Middle frontal gyrus (tissue), 1 donor: ENCODE measurements around the gene FGFRL1.
"Not testable (repeated sequence)": the region's sequence is repeated elsewhere in the genome, so short reads cannot be mapped to it uniquely, and the experiment has no call there.

ENCODE experiments used
- DNase-seq: peaks from one replicate; pipeline ENCODE4 v3.0.0-alpha.2; 2015; ENCODE audit warnings: low spot score; ENCODE audit errors: extremely low spot score

Gene FGFRL1

DNA sequence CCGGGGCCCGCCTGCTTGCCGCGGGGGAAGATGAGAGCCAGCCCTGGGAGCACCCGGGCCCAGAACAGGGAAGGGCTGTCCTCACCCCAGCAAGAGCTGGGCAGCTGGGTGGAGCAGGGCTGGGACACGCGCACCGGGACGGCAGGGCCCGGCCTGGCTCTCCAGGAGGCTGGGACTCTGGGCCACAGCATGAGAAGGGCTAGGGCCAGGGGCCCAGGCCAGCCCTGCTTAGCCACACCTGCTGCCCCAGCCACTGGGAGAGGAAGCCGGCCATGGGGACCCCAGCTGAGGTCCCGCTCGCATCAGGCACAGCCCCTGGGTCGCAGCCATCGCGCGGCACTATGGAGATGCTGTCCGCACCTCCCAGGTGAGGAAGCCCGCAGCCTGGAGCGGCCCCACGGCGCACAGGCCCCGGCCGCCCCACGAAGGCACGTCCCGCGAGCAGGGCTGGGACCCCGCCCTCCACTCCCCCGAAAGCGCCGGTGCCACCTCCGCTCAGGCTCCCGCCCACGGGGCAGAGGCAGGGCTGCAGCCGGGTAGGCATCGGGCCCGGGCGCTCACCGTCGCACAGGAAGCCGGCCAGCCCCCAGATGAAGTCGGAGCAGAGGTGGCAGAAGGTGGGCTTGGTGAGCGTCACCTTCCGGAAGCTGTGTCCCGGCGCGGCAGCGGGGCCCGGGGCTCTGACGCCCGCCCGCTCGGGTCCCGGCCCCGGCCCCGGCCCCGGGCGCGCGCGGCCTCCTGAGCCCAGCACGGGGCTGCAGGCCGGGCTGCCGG is 38.6 kb upstream of the FGFRL1 start:
- no peak for DNase-seq

DNA sequence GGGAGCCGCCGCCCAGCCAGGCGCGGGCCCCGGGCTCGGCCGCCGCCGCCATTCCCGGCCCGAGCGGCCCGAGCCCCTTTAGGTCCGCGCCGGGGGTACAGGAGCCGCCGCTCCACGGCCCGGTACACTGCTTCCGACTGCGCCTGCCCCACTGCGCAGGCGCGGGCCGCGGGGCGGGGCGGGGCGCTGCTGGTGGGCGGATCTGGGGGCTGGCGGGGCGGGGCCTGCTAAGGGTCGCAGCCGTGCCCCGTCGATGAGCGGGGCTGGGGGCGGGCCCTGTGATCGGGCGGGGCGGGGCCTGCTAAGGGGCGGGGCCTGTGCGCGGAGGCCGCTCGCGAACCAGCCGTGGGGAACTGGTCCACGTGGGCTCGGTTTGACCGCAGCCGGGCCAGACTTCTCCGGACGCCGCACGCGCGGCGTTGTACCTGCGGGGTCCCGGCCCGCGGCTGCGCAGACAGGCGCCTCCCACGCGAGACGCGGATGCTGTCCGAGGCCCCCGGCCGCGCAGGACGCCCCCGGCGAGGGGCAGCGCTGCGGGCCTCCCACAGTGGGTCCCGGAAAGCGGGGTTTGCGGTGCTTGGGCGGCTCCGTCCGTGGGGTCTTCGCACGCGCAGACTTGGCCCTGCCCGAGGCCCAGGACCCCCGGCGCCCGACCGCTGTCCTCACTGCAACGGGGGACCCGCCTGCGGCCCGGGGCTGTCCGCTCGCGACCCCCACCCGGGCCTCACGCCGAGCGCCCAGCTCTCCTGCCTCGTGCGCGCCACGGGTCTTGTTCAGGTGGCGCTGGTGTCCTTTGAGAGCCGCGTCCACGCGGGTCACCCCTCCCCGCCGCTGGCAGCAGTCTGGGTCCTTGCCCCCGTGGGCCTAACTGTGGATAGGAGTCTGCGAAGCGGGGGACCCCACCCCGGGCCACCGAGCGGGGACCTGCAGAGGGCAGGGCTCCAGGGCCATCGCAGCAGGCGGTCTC is 37.7 kb upstream of the FGFRL1 start, which contains the start of gene DGKQ:
TSS of gene DGKQ (minus strand) at position 139 of the 967 bp plus-strand sequence. CDS start at position 52, 87 bp downstream.
- peak; percentile 76 for DNase-seq

DNA sequence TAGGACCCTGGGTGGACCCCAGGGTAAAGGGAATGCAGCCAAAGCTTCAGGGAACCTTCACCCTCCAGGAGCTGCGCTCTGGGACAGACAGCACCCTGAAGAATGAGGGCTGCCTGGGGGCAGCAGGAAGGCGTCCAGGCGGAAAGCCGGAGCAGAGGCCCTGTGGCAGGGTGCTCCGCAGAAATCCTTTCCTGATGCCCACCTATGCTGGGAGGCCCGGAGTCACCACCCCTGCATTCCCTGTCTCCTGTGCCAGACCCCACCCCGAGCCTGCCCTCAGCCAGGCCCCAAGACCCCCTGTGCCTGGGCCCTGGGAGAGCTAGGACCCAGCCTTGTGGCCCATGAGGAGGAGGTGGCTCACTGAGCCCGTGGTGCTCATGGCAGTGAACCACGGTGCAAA is 36.8 kb upstream of the FGFRL1 start:
- DNase-seq, result no peak

DNA sequence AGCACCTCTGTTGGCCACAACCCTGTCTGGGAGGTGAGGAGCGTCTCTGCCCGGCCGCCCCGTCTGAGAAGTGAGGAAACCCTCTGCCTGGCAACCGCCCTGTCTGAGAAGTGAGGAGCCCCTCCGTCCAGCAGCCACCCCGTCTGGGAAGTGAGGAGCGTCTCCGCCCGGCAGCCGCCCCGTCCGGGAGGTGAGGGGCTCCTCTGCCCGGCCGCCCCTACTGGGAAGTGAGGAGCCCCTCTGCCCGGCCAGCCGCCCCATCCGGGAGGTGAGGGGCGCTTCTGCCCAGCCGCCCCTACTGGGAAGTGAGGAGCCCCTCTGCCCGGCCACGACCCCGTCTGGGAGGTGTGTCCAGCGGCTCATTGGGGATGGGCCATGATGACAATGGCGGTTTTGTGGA is 35.4 kb upstream of the FGFRL1 start:
- not testable (repeated sequence) for DNase-seq

DNA sequence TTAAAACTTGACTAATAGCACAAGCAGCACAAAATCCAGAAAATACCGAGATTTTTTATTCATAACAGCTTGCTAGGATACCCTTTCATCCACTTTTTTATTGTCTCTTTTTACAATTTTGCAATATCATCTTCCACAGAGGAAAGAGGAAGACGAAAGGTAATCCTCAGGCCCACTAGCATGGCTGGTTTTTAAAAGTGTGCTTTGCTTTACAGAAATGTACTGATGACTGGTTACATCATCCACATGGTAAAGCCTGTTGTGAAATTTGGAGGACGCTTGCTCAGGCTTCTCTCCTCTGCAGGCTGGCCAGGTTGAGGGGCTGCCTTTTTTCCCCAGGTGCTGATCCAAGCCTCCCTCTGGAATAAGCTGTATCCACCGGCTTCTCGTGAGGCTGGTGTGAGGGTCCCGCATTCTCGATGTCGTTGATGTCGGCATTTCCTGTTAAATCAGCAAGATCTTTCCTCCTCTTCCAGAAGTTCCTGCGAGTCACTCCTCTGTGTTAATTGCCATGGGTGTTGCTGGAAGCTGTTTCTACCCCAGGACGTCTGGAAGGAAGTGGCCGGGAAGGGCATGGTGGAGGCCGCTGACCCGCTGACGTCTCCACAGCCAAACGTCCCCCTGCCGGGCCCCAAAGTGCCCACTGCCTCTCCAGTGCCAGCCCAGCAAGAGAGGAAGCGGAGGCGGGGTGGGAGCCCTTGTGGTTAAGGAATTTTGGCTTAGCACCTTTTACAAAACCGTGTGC is 32.3 kb upstream of the FGFRL1 start:
- no peak for DNase-seq

DNA sequence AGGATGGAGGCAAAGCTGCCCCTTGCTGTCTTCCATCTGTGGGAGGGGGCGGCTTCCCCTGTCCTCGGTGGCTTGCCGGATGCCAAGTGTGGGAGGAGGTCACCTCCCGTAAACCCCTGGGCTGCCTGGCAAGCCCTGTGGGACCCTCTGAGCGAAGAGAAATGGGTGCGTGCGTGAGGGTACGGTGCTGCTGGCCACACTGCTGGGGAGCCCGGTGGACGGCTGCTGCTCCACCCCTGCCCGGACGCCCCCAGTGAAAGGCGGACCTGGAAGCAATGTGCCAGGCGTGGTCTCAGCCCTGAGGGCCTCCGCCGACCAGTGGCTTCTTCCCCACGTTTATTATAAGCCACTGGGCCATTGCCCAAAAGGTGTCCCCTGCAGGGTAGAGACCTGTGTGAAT is 29.1 kb upstream of the FGFRL1 start:
- no peak for DNase-seq

DNA sequence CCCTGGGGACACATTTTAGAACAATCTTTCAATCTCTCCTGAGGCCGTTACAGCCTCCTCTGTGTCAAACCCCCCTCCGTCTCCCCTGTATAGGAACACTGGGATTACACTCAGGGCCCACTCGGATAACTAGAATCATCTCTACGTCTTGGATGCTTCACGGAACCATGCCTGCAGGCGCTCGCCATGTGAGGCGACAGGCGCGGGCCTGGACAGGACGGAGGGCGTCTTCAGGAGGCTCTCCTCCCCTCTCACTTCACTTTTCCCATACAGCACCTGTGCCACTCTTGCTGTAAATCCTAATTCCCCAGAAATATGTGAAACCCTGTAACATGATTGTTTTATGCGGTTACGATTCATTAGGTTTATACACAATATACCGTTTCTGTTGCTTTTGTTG is 28.6 kb upstream of the FGFRL1 start:
- DNase-seq, result no peak

DNA sequence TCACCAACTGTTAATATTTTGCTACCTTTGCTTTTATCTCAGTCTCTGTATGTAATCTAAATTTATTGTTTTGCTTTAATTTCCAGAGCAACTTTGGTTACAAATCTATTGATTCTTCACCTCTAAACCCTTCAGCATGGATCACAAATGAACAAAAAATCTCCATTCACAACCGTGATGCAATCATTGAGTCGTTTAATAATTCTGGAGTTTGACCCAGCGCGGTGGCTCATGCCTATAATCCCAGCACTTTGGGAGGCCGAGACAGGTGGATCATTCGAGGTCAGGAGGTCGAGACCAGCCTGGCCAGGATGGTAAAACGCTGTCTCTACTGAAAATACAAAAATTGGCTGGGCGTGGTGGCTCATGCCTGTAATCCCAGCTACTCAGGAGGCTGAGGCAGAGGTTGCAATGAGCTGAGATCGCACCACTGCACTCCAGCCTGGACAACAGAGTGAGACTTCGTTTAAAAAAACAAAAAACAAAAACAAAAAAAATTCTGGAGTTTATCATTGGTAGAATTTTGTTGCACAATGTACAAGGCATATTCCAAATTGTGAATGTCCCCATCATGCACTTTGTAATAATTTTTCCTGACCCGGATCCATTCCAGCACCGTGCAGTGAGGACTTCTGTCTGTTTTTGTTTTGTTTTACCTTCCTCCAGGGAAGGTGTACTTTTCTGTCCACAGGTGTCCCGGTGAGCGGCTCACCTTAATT is 26.9 kb upstream of the FGFRL1 start:
- DNase-seq, result no peak

DNA sequence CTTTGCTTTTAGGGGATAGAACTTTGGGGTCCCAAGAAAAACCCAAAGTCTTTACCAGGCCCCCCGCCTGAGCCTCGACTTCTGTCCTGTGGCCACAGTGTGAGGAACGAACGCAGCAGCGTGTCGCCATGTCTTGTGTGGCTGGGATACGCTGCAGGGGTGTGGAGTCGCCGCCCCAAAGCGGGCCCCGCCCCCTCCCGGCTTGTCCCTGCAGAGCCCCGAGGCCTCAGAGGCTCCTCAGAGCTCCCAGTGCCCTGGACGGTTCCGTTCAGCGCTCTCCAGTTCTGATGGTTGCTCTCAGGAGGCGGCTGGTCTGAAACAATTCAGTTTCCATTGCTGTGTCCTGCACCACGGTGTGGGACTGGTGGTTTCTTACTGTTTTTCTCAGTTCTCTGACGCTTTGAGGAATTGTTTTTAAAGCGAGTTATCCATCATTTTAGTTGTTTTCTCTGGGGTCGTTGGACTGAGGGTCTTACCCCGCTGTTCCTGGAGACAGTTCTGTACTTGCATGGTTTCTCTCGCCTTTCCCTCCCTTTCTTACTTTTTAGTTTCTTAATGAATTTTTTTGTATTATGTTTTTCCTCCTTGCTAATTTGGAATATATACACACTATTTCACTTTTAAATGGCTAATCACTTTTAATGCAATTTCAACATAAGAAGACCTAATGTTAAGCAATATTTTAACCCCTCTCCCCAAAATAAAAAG is 26.1 kb upstream of the FGFRL1 start:
- no peak for DNase-seq

DNA sequence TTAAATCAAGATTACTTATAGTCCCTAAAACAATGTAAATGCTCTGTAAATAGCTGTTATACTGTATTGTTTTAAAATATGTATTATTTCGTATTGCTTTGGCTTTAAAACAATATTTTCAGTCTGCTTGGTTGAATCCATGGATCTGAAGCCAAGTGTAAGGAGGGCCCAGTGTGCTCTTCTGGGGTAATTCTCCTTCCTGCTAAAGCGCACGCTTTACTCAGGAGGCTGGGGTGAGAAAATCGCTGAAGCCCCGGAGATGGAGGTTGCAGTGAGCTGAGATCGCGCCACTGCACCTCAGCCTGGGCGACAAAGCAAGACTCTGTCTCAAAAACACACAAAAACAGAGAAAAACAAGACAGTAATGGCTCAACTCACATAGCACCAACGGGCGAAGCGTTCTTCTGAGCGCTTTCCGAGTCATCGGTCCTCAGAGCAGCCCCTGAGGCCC is 25.0 kb upstream of the FGFRL1 start:
- DNase-seq, result no peak

DNA sequence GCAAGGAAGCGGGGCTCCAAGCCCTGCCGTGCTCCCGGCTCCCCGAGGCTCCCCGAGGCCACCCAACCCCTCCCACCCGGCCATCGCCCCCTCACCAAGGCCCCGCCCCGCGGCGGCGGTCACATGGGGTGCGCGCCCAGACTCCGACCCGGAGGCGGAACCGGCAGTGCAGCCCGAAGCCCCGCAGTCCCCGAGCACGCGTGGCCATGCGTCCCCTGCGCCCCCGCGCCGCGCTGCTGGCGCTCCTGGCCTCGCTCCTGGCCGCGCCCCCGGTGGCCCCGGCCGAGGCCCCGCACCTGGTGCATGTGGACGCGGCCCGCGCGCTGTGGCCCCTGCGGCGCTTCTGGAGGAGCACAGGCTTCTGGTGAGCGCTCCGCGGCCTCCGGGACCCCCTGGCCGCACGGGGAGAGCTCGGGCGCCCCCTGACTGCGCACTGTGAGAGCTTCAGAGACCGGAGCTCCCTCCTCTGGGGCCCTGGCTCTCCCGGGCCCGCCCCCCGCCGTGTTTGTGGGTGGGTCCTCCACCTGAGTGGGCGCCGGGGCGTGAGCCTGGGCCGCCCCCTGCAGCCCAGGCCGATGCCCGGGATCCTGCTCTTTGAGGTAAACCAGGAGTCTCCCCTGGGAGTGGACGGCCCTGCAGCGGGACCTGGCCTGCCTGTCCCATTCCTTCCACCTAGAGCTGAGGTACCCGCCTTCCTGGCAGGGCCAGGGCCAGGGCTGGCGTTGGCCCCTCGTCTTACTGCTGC is 24.4 kb upstream of the FGFRL1 start, which contains the start of gene IDUA:
TSS of gene IDUA (plus strand) at position 166 of the 745 bp plus-strand sequence. CDS start at position 207, 41 bp downstream.
- peak; percentile 71 for DNase-seq

DNA sequence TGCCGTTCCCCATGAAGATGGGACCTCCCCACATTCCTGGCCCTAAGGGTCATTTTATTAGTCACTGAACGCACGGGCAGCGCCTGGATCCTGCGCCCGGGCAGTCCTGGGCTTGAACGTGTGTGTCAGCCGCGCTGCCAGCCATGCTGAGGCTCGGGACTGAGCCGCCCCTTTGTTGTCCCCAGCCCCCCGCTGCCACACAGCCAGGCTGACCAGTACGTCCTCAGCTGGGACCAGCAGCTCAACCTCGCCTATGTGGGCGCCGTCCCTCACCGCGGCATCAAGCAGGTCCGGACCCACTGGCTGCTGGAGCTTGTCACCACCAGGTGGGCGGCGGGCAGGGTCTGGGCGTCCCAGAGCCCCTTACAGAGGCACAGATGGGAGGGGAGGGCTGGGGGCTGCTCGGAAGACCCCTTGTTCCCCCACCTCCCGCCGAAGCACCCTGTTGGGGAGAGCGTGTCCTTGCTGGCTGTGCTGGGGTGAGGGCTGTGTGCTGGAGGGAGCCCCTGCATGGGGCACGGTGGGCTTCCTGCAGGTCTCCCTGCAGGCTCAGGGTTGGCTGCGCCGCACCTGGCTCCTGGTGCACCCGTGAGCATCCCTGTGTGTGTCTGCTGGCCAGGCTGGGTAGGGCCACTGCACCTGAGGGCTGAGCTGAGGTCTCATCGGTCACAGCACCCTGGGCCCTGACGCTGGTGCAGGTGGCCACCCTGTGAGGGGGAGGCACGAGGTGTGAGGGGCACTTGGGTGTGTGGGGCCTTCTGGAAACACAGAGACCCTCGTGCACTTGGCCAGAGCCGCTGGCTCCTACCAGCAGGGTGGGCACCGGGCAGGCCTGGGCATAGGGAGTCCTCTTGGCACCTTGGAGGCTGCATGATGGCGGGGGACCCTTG is 23.6 kb upstream of the FGFRL1 start:
- DNase-seq, result no peak

DNA sequence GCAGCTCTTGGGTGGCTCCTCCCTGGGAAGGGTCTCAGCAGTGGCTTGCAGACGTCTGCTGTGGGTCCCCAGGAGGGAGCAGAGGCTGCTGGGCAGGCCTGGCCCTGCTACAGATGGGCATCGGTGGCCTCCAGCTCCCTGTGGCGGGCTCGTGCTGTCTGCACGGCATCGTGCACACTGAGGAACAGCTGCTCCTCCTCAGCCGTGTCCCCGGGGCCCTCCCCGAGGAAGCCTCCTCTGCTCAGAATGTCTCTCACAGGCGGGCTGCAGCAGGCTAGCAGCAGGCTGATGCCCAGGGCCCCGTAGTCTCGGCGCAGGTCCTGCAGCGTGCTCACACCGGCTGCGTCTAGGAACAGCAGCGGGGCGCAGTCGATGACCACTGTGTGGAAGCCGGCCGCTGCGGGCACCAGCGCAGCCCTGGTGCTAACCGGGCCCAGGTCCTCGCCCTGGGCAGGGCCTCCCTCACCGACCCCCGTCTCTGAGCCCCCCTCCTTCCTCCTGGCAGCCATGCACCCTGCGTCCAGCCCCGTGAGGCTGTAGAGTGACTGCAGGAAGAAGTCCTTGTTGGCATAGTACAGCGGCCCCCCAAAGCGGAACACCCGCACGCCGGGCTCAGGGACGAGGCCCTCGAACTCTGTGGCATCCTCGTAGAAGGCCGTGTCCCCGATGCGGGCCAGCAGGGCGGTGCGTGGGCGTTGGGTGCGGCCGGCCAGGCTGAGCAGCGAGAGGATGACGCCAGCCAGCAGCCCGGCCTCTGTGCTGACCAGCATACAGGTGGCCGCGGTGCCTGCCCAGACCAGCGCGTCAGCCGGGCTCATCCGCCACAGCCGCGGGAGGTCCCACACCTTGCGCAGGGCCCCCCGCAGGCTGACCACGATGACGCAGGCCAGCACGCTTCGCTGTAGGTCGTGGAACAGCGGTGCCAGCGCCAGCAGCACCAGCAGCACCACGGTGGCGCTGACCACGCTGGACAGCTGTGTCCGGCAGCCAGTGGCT is 22.4 kb upstream of the FGFRL1 start:
- no peak for DNase-seq

DNA sequence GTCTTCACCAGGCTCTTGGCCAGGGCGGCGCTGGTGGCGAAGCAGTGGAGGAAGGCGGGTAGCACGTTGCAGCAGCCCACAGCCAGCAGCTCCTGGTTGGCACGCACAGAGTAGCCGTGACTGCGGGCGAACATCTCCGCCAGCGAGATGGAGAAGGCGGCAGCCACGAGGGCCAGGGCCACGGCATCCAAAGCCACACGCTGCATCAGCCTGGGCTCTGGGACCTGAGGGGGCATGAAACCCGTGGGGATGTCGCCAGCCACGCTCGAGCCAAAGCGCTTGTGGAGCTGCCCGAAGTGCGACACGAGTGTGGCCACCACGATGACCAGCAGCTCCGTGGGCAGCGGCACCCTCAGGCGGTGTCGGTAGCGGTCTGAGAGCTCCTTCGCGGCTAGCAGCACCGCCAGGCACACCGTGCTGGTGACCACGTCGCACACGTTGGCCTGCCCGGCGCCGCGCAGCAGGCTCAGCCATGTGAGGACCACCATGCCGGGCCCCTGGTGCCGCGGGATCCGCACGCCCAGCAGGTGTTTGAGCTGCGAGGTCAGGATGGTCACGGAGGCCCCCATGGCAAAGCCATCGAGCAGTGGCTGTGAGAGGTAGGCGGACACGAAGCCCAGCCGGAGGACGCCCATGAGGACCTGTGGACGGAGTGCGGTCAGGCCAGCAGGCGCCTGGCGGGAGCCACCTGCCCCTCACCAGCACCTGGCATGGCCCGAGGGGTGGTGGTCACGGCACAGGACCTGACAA is 21.5 kb upstream of the FGFRL1 start:
- no peak for DNase-seq

DNA sequence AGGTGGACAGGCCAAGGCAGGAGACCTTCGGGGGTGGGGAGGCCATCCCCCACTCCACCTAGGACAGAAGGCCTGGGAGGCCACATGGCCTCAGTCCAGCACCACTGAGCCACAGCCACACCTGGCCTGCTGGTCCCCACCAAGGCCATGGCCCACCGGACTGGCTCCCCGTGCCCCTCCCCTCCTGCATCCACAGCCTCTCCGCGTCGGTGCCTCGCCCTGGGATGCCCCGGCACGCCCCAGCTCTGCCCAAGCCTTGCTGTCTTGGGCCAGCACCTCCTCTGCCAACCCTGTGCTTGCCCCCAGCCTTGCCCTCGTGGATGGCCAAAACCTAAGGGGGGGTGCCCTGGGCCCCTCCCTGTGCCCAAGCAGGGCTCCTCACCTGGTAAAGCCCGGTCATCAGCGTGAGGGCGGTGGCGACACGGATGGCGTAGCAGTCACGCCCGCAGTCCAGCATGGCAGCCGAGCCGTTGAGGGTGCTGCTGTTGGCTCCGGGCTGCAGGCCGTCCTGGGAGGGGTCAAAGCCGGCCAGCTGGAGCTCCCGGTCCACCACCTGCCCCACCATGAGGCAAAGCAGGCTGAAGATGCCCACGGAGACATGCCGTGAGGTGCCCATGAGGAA is 20.6 kb upstream of the FGFRL1 start:
- DNase-seq, result no peak
